GM19372 (cell line): ENCODE measurements around the gene DDOST.
"Not testable (repeated sequence)": the region's sequence is repeated elsewhere in the genome, so short reads cannot be mapped to it uniquely, and the experiment has no call there.

Source experiments
- ATAC-seq: cut with Tn5 transposase; IDR thresholded peaks from one replicate; pipeline ENCODE4 v1.9.1; 2021; ENCODE audit warnings: mild to moderate bottlenecking, low read depth, moderate library complexity; ENCODE audit not compliant: unreplicated experiment

Gene DDOST

GRCh38 chr1:20693623-20694022, 32.5 kb upstream of the DDOST start:
- ATAC-seq: no peak

DNA sequence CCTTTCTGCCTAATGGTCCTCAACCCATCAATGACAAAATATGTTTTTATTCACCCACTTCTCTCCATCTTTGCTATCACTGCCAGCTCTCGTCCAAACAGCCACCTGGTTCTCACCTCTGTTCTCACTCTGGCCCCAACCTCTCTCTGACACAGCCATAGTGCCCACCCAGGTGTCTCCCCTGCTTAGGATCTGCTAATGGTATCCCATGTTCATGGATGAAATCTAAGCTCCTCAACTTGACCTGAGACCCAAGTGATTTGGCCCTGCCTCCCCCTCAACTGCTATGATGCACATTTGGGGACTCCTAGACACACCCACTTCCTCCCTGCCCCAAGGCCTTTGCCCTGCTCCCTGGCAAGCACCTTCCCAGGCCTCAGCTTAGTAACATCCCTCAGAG, 30.7 kb upstream of the DDOST start:
- ATAC-seq: no peak

- ATAC-seq: no peak
Observed at GRCh38 chr1:20689645-20690056, 28.5 kb upstream of the DDOST start.

DNA sequence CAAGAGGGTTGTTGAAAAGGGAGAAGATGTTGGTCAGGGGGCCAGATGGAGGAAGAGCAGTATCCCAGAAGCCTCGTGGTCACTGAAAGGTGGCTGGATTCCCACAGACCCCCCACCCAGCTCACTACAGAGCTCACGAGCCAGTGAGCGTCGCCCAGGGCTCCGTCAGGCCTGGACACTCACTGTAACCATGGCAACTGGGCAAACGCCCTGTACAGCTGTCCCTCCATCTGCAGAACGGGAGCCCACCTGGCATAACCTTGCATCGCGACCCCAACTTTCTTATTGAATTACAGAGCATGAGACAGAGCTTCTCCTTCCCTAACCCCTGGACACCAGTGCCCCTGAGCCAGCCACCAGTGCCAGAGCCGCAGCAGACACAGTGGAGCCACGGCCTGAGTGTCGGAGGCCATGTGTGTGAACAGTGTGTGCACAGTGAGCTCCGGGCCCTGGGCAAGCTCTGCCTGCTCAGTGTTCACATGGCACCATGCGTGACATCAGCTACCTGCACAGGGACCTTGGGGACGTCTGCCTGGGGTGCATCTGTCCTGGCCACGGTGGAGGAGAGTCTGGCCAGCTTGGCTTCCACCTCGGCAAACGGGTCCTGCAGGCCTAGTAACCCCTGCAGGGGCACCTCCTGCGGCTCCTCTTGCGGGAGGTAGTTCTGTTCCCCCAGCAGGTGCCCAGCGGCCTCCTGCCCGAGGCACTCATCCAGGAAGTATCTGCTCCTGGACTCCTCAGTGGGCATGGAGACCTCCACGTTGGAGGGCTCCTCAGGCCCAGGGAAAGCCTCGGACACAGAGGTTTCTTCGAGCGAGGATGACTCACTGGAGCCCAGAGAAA, 25.9 kb upstream of the DDOST start:
- no peak for ATAC-seq

- no peak for ATAC-seq
Observed at GRCh38 chr1:20685741-20686140, 24.6 kb upstream of the DDOST start.

- no peak for ATAC-seq
Observed at GRCh38 chr1:20685099-20685662, 24.0 kb upstream of the DDOST start.

- ATAC-seq: no peak
Observed at GRCh38 chr1:20684651-20685050, 23.5 kb upstream of the DDOST start.

- no peak for ATAC-seq
Observed at GRCh38 chr1:20684050-20684620, 23.0 kb upstream of the DDOST start.

DNA sequence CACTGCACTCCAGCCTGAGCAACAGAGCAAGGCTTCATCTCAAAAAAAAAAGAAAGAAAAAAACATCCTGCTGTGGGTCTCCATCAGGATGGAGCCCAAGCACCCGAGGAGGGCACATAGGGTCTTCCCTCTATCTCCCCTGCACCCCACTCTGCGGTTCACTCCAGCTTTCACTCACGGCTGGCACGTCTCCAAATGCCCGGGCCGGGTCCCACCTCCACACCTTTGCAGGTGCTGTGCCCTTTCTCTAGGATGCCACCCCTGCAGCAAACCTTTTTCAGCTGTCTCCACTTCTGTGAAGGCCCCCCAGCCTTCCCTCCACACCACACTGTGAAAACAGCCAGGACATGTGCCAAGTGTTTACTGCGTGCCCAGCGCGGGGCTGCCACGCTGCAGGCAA, 22.4 kb upstream of the DDOST start:
- ATAC-seq: no peak

GRCh38 chr1:20682571-20683236, 21.5 kb upstream of the DDOST start:
- no peak for ATAC-seq

DNA sequence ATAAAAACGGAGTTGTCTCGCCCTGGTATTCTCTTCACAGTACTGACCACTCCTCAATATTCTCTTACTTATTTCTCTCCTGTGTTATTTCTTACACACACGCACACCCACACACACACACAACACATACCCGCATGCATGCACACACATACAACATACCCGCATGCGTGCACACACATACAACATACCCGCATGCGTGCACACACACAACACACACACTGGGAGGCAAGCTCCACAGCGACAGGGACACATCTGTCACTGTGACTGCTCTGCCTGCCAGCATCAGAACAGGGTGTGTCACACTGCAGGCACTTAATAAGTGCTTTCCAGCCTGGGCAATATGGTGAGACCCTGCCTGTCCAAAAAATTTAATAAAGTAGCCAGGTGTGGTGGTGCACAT, 20.8 kb upstream of the DDOST start:
- no peak for ATAC-seq

DNA sequence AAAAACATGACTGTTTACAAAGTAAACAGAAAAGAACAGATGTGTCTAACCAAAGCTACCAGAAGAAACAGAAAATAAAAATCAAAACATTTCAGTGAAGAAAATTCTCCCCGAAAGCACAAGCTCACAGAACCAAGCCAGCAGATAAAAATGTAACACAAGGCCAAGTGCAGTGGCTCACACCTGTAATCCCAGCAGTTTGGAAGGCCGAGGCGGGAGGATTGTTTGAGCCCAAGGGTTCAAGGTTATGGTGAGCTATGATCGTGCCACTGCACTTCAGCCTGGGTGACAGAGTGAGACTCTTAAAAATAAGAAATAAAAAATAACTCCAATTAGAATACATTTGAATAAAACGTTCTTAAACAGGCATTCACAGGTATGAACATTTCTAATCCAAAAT, 19.1 kb upstream of the DDOST start:
- ATAC-seq: no peak

DNA sequence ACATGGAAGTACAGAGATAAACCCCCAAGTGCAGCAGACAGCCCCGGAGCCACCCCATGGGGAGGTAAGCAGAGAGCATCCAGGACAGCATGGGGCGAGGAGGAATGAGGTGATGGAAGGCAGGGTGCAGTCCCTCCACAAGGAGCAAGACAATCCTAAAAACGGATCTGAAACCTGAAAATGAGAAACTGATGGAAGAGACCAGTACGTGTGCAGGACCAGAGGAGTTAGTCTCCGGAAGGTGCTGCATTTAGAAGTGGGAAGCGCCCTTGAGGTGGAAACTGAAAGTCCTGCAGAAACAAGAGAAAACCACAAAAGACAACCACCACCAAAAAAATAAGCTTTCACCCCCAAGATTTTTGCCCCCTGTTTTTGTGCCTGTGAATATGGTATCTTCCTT, 17.4 kb upstream of the DDOST start:
- ATAC-seq: no peak

DNA sequence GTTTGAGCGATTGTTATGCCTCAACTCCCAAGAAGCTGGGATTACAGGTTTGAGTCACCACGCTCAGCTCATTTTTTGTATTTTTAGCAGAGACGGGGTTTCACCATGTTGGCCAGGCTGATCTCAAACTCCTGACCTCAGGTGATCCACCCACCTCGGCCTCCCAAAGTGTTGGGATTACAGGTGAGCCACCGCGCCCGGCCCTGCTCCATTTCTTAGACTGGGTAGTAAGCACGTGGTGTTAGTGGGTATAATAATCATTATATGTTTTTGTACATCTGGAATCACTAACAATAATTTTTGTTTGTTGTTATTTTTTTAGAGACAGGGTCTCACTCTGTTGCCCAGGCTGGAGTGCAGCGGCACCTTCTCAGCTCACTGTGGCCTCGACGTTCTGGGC, 12.5 kb upstream of the DDOST start:
- ATAC-seq: not testable (repeated sequence)

- ATAC-seq: no peak
Observed at GRCh38 chr1:20672265-20672632, 11.1 kb upstream of the DDOST start.

GRCh38 chr1:20670936-20671335, 9.8 kb upstream of the DDOST start:
- ATAC-seq: no peak

GRCh38 chr1:20668581-20668980, 7.4 kb upstream of the DDOST start:
- ATAC-seq: no peak

DNA sequence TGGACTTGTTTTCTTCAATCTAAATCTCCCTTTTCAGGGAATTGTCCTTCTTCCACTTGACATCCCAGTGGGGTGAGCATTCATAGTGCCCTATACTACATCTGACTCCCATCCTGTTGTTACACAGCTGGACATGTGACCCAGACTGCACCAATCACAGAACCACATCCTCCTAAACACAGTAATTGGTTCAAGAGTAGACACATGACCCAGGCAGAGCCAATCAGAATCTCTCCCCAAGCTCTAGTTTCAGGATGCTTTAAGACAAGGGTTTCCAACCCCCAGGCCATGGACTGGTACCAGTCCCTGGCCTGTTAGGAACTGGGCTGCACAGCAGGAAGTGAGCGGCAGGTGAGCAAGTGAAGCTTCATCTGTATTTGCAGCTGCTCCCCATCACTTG, 5.6 kb upstream of the DDOST start:
- ATAC-seq: no peak

GRCh38 chr1:20666146-20666545, 5.0 kb upstream of the DDOST start:
- ATAC-seq: no peak

DNA sequence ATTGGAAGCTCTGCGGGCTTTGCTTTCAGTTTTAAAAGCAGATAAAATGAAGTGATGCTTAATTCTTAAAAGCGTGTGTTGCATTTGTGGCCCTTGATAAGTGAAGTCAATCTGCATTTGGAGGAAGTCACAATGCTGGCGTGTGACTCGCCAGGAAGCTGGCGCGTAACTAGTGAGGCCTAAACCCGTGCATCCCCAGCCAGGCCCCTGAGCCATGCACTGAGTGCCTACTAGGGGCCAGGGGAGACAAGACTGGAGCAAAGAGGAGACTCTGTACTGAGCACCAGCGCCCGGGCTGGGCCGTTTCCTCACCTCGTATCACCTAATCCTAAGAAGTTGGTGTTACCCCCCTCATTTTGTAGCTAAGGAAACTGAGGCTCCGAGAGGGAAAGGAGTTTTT, 4.6 kb upstream of the DDOST start:
- no peak for ATAC-seq

- ATAC-seq: no peak
Observed at GRCh38 chr1:20663969-20664715, 3.0 kb upstream of the DDOST start.
